Measurements from ENCODE around the gene CMSS1.

Gene CMSS1

DNA sequence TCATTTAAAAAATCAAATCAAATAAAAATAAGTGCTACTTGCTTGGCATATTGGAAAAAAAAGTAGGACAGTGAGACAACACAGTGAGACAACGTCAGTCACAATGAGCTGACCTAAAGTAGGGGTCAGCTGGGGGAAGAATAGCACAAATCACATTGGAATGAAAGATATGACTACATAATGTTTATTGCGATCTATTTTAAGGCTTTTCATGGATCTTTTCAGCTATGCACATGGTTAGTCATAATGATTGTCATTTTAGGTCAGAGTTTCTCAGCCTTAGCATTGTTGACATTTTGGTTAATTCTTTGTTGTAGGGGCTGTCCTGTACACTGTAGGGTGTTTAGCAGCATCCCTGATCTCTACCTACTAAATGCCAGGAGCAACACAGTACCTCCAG, 44.5 kb downstream of the CMSS1 start:
- no peak overlapping the region for H3K4me3 ChIP-seq (ENCODE audit: control insufficient read depth, low read depth, low read length)
- DNase-seq (ENCODE audit: low read depth): peak; percentile 80
- TF ChIP-seq, protein P1, sequence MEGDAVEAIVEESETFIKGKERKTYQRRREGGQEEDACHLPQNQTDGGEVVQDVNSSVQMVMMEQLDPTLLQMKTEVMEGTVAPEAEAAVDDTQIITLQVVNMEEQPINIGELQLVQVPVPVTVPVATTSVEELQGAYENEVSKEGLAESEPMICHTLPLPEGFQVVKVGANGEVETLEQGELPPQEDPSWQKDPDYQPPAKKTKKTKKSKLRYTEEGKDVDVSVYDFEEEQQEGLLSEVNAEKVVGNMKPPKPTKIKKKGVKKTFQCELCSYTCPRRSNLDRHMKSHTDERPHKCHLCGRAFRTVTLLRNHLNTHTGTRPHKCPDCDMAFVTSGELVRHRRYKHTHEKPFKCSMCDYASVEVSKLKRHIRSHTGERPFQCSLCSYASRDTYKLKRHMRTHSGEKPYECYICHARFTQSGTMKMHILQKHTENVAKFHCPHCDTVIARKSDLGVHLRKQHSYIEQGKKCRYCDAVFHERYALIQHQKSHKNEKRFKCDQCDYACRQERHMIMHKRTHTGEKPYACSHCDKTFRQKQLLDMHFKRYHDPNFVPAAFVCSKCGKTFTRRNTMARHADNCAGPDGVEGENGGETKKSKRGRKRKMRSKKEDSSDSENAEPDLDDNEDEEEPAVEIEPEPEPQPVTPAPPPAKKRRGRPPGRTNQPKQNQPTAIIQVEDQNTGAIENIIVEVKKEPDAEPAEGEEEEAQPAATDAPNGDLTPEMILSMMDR (conservative IDR thresholded peaks at IDR 0.05; ENCODE audit: control insufficient read depth, insufficient read depth, low read depth, low read length): no peak

DNA sequence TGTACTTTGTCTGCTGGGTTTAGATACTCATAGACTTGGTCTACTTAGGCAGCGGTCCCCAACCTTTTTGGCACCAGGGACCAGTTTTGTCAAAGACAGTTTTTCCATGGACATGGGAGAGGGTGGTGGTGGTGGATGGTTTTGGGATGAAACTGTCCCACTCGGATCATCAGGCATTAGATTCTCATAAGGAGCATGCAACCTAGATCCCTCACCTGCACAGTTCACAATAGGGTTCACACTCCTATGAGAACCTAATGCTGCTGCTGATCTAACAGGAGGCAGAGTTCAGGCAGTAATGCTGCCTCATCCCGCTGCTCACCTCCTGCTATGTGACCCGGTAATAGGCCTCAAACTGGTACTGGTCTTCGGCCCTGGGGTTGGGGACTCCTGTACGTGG, 45.3 kb downstream of the CMSS1 start:
- DNase-seq (ENCODE audit: low read depth): no peak
- TF ChIP-seq, protein P1 (conservative IDR thresholded peaks at IDR 0.05; ENCODE audit: control insufficient read depth, insufficient read depth, low read depth, low read length): no peak
- H3K4me3 ChIP-seq (ENCODE audit: control insufficient read depth, low read depth, low read length): no peak overlapping the region

DNA sequence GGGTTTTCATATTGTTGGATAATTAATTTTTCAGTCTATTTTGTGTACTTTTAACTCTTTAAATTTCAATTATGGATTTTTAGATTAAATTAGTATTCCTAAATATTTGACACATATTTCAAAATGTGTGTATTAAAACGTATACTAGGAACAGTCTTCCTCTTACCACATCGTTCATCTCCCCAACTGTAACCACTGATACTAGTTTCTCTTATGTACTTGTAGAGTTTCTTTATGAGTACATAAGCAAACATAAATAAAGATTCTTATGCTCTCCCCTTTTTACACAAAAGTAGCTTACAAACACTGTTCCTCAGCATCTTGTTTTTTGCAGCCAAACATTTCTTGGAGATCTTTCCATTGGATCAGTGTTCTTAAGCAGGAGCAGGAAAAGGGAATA, 45.9 kb downstream of the CMSS1 start:
- DNase-seq (ENCODE audit: low read depth): no peak
- H3K4me3 ChIP-seq (ENCODE audit: control insufficient read depth, low read depth, low read length): no peak overlapping the region
- TF ChIP-seq, protein P1 (conservative IDR thresholded peaks at IDR 0.05; ENCODE audit: control insufficient read depth, insufficient read depth, low read depth, low read length): no peak

DNA sequence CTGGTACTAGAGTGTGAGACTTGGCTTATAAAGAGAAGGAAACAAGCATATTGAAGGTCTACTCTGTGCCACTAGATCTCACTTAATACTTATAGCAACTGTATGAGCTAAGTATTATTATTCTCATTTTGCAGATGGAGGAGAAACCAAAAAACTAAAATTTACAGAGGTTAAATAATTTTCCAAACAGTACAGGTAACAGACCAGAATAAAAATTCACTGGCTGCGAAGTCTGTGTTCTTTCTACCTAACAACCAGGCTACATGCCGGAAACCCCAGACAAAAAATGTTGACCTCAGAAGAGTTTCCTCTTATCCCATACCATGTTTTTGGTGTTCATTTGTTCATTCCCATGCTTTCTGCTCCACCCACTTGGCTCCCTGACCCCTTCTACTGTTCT, 46.6 kb downstream of the CMSS1 start:
- TF ChIP-seq, protein P1 (conservative IDR thresholded peaks at IDR 0.05; ENCODE audit: control insufficient read depth, insufficient read depth, low read depth, low read length): no peak
- H3K4me3 ChIP-seq (ENCODE audit: control insufficient read depth, low read depth, low read length): no peak overlapping the region
- no peak for DNase-seq (ENCODE audit: low read depth)

DNA sequence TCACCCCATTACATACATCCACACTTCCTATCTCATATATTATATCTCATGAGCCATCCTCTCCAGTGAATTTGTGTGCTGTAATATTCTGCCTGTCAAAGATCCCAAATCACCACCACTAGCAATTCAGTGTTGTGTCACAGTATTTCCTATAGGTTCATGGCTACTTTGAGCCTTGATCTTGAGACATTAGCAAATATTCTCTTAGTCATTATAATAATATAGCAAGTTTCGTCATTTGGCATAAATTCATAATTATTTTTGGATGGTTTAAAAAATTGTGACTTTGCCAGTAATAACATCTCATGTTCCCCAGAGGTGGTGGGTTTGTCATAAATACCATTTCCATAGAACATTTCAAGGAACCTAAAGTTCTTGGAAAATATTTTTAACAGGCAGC, 47.7 kb downstream of the CMSS1 start:
- peak; percentile 89 for DNase-seq (ENCODE audit: low read depth)
- TF ChIP-seq, protein P1 (conservative IDR thresholded peaks at IDR 0.05; ENCODE audit: control insufficient read depth, insufficient read depth, low read depth, low read length): no peak
- H3K4me3 ChIP-seq (ENCODE audit: control insufficient read depth, low read depth, low read length): no peak overlapping the region

DNA sequence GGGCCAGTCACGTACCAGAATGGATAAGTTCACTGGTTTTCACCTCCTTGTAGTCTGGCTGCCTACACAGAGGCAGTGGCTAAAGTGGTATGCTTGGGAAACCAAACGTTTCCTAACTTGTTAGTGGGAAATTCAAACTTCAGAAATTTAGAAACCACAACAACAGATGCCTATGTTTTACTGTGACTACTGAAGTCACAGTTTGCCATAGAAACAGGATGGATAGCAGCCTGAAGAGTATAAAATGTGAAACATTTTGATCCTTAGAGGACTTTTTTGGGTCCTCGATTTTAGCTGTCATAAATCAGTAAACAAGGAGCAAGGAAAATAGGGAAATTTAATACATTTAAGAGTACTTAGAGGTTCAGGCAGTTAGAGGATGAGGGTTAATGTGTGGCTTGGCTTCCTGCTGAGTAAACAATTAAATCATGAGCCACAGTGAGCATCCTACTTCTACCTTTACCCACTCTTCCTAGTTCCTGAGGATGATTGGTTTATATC, 48.6 kb downstream of the CMSS1 start:
- TF ChIP-seq, protein P1 (conservative IDR thresholded peaks at IDR 0.05; ENCODE audit: control insufficient read depth, insufficient read depth, low read depth, low read length): no peak
- peak; percentile 89 for DNase-seq (ENCODE audit: low read depth)
- no peak overlapping the region for H3K4me3 ChIP-seq (ENCODE audit: control insufficient read depth, low read depth, low read length)
